GM21825 (cell line): ENCODE data around the gene GATAD2A.
"Not testable (repeated sequence)": the region's sequence is repeated elsewhere in the genome, so short reads cannot be mapped to it uniquely, and the experiment has no call there.

Experiments used
- ATAC-seq: cut with Tn5 transposase; IDR thresholded peaks from one replicate; pipeline ENCODE4 v1.9.1; 2021; ENCODE audit warnings: mild to moderate bottlenecking, moderate library complexity; ENCODE audit not compliant: unreplicated experiment

Gene GATAD2A

GRCh38 chr19:19388568-19389555, 16.6 kb upstream of the GATAD2A start:
- ATAC-seq, result no peak

- ATAC-seq, result not testable (repeated sequence)
These were observed 15.8 kb upstream of the GATAD2A start for GRCh38 chr19:19389683-19390082.

- ATAC-seq, result not testable (repeated sequence)
These were observed 11.1 kb upstream of the GATAD2A start for GRCh38 chr19:19394333-19394732.

- no peak for ATAC-seq
These were observed 5.6 kb upstream of the GATAD2A start for GRCh38 chr19:19399733-19400433.

- ATAC-seq, result no peak
These were observed 2.7 kb upstream of the GATAD2A start for GRCh38 chr19:19402656-19403372.

- ATAC-seq, result no peak
These were observed 2.0 kb upstream of the GATAD2A start for GRCh38 chr19:19403373-19403901.

GRCh38 chr19:19405971-19406877, 749 bp downstream of the GATAD2A start:
- ATAC-seq, result peak; percentile 20

- ATAC-seq, result peak; percentile 36
These were observed 1.6 kb downstream of the GATAD2A start for GRCh38 chr19:19406878-19407632.

GRCh38 chr19:19407633-19407930, 2.1 kb downstream of the GATAD2A start:
- ATAC-seq, result no peak

- ATAC-seq, result no peak
These were observed 3.7 kb downstream of the GATAD2A start for GRCh38 chr19:19409205-19409604.

GRCh38 chr19:19409631-19410030, 4.2 kb downstream of the GATAD2A start:
- ATAC-seq, result no peak

- no peak for ATAC-seq
These were observed 5.4 kb downstream of the GATAD2A start for GRCh38 chr19:19410553-19411550.

- ATAC-seq, result no peak
These were observed 10.8 kb downstream of the GATAD2A start for GRCh38 chr19:19416280-19416679.

- no peak for ATAC-seq
These were observed 11.6 kb downstream of the GATAD2A start for GRCh38 chr19:19417046-19417445.

GRCh38 chr19:19417628-19418245, 12.3 kb downstream of the GATAD2A start:
- no peak for ATAC-seq

GRCh38 chr19:19418555-19419260, 13.2 kb downstream of the GATAD2A start:
- no peak for ATAC-seq
